Measurements from ENCODE around the gene C7.
"Not testable (repeated sequence)": the region's sequence is repeated elsewhere in the genome, so short reads cannot be mapped to it uniquely, and the experiment has no call there.

The C7 gene

DNA sequence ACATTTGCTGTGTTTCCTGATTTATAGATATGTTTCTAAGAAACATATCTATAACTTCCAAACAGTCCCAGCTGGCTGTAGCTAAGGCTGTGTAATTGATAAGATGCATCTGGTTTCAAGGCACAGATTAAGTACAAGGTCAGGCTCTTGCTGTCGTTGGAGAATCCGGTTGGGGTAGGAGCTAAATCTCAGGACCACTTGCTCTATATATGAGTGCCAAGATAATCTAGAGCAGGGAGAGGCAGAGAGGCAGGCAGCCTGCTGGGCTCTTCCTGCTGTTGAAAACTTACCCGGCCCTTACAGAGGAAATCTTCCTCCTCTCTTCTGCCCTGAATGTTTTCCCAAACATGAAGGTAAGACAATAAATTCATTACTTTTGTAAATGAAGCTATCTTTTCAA lies at the start of gene C7:
TSS of gene C7 (plus strand) at position 234 of the 400 bp plus-strand sequence. CDS start at position 348, 114 bp downstream.
- TF ChIP-seq CTCF (conservative IDR thresholded peaks at IDR 0.05): no peak
- H3K27ac ChIP-seq: no peak within 1 kb of the TSS

DNA sequence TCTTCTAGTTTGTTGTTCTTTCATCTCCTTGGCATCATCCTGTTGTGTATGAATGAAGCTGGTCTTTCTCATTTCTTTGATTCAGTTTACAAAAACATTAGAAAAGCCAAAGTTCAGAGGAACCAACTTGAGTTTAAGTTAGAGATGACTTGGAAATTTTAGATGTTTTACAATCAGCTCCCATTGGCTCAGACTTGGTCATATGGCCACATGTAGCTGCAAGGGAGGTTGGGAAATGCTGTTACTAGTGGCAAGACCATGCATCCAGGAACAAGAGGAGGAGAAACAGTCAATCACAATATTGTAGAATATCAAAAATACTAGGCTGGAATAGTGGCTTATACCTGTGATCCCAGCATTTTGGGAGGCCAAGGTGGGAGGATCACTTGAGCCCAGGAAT lies 48.6 kb upstream of the C7 start:
- TF ChIP-seq CTCF (conservative IDR thresholded peaks at IDR 0.05): no peak
- H3K27ac ChIP-seq: no peak overlapping the region

DNA sequence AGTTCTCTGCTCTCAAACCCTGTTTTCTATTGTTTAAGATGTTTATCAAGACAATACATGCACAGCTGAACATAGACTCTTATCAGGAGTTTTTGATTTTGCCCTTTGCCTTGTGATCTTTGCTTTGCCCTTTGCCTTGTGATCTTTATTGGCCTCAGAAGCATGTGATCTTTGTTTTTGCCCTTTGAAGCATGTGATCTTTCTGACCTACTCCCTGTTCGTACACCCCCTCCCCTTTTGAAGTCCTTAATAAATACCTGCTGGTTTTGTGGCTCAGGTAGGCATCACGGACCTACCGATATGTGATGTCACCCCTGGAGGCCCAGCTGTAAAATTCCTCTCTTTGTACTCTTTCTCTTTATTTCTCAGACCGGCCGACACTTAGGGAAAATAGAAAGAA lies 44.3 kb upstream of the C7 start:
- H3K27ac ChIP-seq: not testable (repeated sequence)

DNA sequence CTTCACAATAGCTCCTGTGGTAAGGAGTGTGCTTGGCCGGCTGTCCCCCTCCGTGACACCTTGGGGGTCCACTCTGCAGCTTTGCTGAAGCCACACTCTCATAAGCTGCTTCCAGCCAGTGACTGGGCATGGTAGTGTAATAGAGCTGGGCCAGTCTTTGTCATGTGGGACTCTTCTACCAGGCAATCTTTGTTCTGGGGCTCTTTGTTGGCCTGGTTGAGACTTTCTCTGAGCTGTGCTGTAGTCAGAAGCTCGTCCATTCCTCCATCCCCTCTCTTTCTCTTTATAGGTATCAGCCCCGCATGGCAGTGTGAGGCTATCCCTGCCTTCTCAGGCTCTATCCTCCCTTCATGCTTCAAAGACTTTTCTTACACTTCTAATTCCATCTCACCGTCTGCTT lies 42.5 kb upstream of the C7 start:
- no peak overlapping the region for H3K27ac ChIP-seq
- no peak for TF ChIP-seq CTCF (conservative IDR thresholded peaks at IDR 0.05)

DNA sequence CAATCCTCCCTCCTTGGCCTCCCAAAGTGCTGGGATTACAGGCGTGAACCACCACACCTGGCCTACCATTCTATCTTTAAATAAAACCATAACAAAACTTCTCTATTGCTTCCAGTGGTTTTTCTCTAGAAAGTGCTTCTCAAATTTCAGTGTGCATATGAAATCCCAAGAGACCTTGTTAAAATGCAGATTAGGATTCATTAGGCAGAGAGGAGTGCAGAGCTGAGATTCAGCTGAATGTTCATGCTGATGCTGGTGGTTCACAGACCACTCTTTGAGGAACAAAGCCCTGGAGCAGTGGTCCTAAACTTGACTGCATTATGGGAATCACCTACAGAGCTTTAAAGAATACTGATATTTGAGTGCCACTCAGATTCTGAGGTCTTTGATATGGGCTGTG lies 39.9 kb upstream of the C7 start:
- H3K27ac ChIP-seq: no peak overlapping the region
- no peak for TF ChIP-seq CTCF (conservative IDR thresholded peaks at IDR 0.05)

- no peak for TF ChIP-seq CTCF (conservative IDR thresholded peaks at IDR 0.05)
- H3K27ac ChIP-seq: no peak overlapping the region
Observed at GRCh38 chr5:40871177-40871576, 38.1 kb upstream of the C7 start.

DNA sequence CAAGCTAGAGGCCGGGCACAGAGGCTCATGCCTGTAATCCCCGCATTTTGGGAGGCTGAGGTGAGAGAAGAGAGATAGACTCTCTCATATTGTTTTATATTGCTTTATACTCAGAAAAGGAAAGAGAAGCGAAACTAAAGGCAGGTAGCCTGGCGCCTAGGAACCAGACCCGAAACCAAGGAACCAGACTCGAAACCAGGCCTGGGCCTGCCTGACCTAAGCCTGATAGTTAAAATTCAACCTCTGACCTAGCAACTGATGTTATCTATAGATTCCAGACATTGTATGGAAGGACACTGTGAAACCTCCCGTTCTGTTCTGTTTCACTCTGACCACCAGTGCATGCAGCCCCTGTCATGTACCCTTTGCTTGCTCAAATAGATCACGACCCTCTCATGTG lies 37.0 kb upstream of the C7 start:
- not testable (repeated sequence) for H3K27ac ChIP-seq

DNA sequence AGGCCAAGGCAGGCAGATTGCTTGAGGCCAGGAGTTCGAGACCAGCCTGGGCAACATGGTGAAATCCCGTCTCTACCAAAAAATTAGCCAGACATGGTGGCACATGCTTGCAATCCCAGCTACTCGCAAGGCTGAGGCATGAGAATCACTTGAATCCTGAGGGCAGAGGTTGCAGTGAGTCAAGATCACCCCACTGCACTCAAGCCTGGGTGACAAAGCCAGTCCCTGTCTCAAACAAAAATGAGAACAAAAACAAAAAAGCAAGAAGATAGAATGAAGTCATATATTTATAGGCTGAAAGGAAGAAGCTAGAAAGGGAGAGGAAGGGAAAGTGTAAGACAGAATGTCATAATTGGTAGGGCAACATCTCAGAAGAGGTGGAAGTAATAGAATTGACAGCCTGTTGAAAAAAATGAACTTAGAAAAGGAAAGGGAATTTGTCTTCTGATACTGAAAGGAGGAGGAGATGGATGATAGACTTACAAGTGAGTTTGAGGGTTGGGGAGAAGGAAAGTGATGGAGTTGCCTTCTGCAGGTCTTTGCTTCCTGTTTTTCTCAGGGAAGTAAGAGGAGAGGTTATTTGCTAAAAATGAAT lies 35.9 kb upstream of the C7 start:
- TF ChIP-seq CTCF (conservative IDR thresholded peaks at IDR 0.05): no peak
- no peak overlapping the region for H3K27ac ChIP-seq

- no peak overlapping the region for H3K27ac ChIP-seq
- TF ChIP-seq CTCF (conservative IDR thresholded peaks at IDR 0.05): no peak
Observed at GRCh38 chr5:40875958-40876357, 33.3 kb upstream of the C7 start.
